CD4-positive, alpha-beta T cell (primary cell): ENCODE measurements around the gene ELP5. TPM values are rescaled to one million over a fixed set of nuclear protein-coding genes. Genes with fewer than 3 reads are reported as not detected.

ENCODE experiments used
- ATAC-seq: fragments of 200-7000 bp; cut with Tn5 transposase; one replicate; pipeline ENCODE4 v1.10.0; 2022; ENCODE audit warnings: mild to moderate bottlenecking; ENCODE audit not compliant: poor library complexity
- CTCF ChIA-PET: fragments of 350-600 bp; sonication (Branson Sonifier 250); formaldehyde crosslinking; loops from one replicate; lab custom pipeline; 2021; ENCODE audit warnings: antibody characterized with exemption, inconsistent platforms; lab: Charles Lee
- POLR2A ChIA-PET: fragments of 350-600 bp; sonication (Branson Sonifier 250); formaldehyde crosslinking; loops from one replicate; lab custom pipeline; 2021; ENCODE audit warnings: antibody characterized with exemption, inconsistent platforms; lab: Charles Lee
- DNase-seq, 14 experiments: peaks; one replicate each; pipeline ENCODE4 v3.0.0-alpha.2; 2013 to 2020; ENCODE audit warnings: mixed read lengths in 2 of 14
- H3K27ac ChIP-seq, 2 donors: one replicate each; pipeline versions ENCODE4 v1.5.1 to v1.7.0; 2013; ENCODE audit warnings: low read length in 2 of 2, low read depth in 1 of 2, mild to moderate bottlenecking in 1 of 2
- H3K27me3 ChIP-seq, 2 experiments: 1 replicate in 1 of 2; 2 replicates in 1 of 2; pipeline versions ENCODE4 v1.6.1 to v1.7.0; 2013; ENCODE audit warnings: low read length in 2 of 2, control low read depth in 1 of 2, mild to moderate bottlenecking in 1 of 2, moderate library complexity in 1 of 2; ENCODE audit not compliant: insufficient read depth in 2 of 2, control insufficient read depth in 1 of 2
- H3K36me3 ChIP-seq: one replicate; pipeline ENCODE4 v1.6.1; 2013; ENCODE audit warnings: low read length, control low read depth; ENCODE audit not compliant: insufficient read depth
- H3K4me1 ChIP-seq: one replicate; pipeline ENCODE4 v1.6.1; 2013; ENCODE audit warnings: low read length, control low read depth; ENCODE audit not compliant: insufficient read depth
- H3K4me3 ChIP-seq: one replicate; pipeline ENCODE4 v1.5.1; 2013; ENCODE audit warnings: mild to moderate bottlenecking, low read length, moderate library complexity
- H3K9me3 ChIP-seq, 2 experiments: 1 replicate in 1 of 2; 2 replicates in 1 of 2; pipeline versions ENCODE4 v1.6.1 to v1.7.0; 2013; ENCODE audit warnings: low read length in 2 of 2, mild to moderate bottlenecking in 2 of 2, control low read depth in 1 of 2, moderate library complexity in 1 of 2; ENCODE audit not compliant: control insufficient read depth in 1 of 2, insufficient read depth in 1 of 2
- H3K27ac Mint-ChIP-seq: one replicate; pipeline ENCODE4 v1.8.0; 2020; ENCODE audit warnings: mixed read lengths
- H3K27me3 Mint-ChIP-seq: one replicate; pipeline ENCODE4 v1.8.0; 2021; ENCODE audit warnings: mixed read lengths
- H3K36me3 Mint-ChIP-seq: one replicate; pipeline ENCODE4 v1.8.0; 2021; ENCODE audit warnings: low read depth, mixed read lengths
- H3K4me1 Mint-ChIP-seq: one replicate; pipeline ENCODE4 v1.8.0; 2021; ENCODE audit warnings: low read depth, mixed read lengths
- H3K4me3 Mint-ChIP-seq: one replicate; pipeline ENCODE4 v1.8.0; 2020; ENCODE audit warnings: mild to moderate bottlenecking, mixed read lengths
- H3K9me3 Mint-ChIP-seq: one replicate; pipeline ENCODE4 v1.8.0; 2020; ENCODE audit warnings: mixed read lengths
- CTCF ChIP-seq: fragments of 200-600 bp; IDR thresholded peaks from one replicate; pipeline ENCODE4 v1.8.0; 2022; ENCODE audit warnings: antibody characterized with exemption, mild to moderate bottlenecking
- intact Hi-C, 2 experiments: fragments of 100-400 bp; cut with DNase I in 1 of 2; cut with micrococcal nuclease in 1 of 2; formaldehyde crosslinking; loops; one replicate each; pipeline versions ENCODE4 v1.15.1 to v1.9.0; 2023 to 2025; cut with DNase I, micrococcal nuclease
- total RNA-seq, 174 experiments: library from RNA in 2 of 174; stranded (reverse) in 2 of 174; gene quantifications; one replicate each; pipeline ENCODE4 v1.2.3 and lab custom pipeline; 2021 to 2026

Gene ELP5
- total RNA-seq, 2 experiments from 2014 or later = 20.1 to 21.3 TPM

- H3K36me3 ChIP-seq = peaks cover 29% of the 10 kb centered on the region
- DNase-seq (peak in 1 of 14 experiments; percentile 0), ATAC-seq (no peak)
- H3K4me1 ChIP-seq = peaks cover 68% of the 10 kb centered on the region
- peak overlapping the region; percentile 70 for H3K4me3 ChIP-seq
- Mint-ChIP-seq H3K27me3 (no peaks in the 10 kb centered on the region), H3K9me3 (no peaks in the 10 kb centered on the region), H3K4me1 (peaks cover 61% of the 10 kb centered on the region), H3K36me3 (peaks cover 16% of the 10 kb centered on the region), H3K27ac (peak overlapping the region; percentile 76), H3K4me3 (peak overlapping the region; percentile 95)
- ChIA-PET CTCF (interaction anchor here (0.5 to 3.4 kb wide), 5 partner anchors 16 to 77 kb away, joined by 3 to 31 read pairs (median 19); partner anchors contain the start of genes DVL2 and GABARAP), POLR2A (interaction anchor here (0.6 to 13.1 kb wide), 9 partner anchors 14 to 1800 kb away, joined by 3 to 234 read pairs (median 5); partner anchors contain the start of genes CTDNEP1, DVL2, ELP5 and GABARAP)
- no peak for TF ChIP-seq CTCF
- H3K27ac ChIP-seq = peak overlapping the region; percentile 75 to 79
- H3K9me3 ChIP-seq = no peaks in the 10 kb centered on the region
- no peaks in the 10 kb centered on the region for H3K27me3 ChIP-seq
- intact Hi-C loops = loop anchor here in 1 of 2 experiments (5.0 kb wide), 1 partner anchor 33 kb away; the partner anchor contains the start of genes CTDNEP1 and ELP5
Measured at GRCh38 chr17:7219229-7219811, 32.7 kb upstream of the ELP5 start.

GRCh38 chr17:7219812-7220592 lies 32.0 kb upstream of the ELP5 start, which contains the start of the genes ACADVL and DLG4:
Gene ACADVL, plus strand, starts transcription at chr17:7219938. Its CDS starts 47 bp downstream, at chr17:7219985.
Gene DLG4, minus strand, starts transcription at chr17:7219836.
- no peaks in the 10 kb centered on the region for H3K9me3 Mint-ChIP-seq
- H3K27me3 Mint-ChIP-seq = no peaks in the 10 kb centered on the region
- Histone ChIP-seq H3K27ac (peak within 1 kb of the TSS; percentile 75 to 79), H3K36me3 (peaks cover 35% of the 10 kb centered on the region), H3K4me3 (peak within 1 kb of the TSS; percentile 70), H3K9me3 (no peaks in the 10 kb centered on the region), H3K27me3 (no peaks in the 10 kb centered on the region), H3K4me1 (peaks cover 61% of the 10 kb centered on the region)
- H3K36me3 Mint-ChIP-seq = peaks cover 17% of the 10 kb centered on the region
- H3K4me3 Mint-ChIP-seq = peak within 1 kb of the TSS; percentile 95
- H3K4me1 Mint-ChIP-seq = peaks cover 54% of the 10 kb centered on the region
- ChIA-PET CTCF (interaction anchor here (0.5 to 3.4 kb wide), 19 partner anchors 14 to 174 kb away, joined by 3 to 31 read pairs (median 4); partner anchors contain the start of genes ACAP1, DVL2, GABARAP and NEURL4), POLR2A (interaction anchor here (0.6 to 13.1 kb wide), 14 partner anchors 14 to 1801 kb away, joined by 3 to 234 read pairs (median 4); partner anchors contain the start of genes CTDNEP1, DVL2, ELP5 and GABARAP)
- TF ChIP-seq CTCF = no peak
- DNase-seq (peak; percentile 53 to 86 (median 74)), ATAC-seq (peak; percentile 50)
- H3K27ac Mint-ChIP-seq = peak within 1 kb of the TSS; percentile 76
- intact Hi-C loops = loop anchor here (1.0 to 5.0 kb wide), 4 partner anchors 17 to 87 kb away; partner anchors contain the start of genes CTDNEP1 (in 1 of the 2), EIF5A (in 1 of the 2) and ELP5 (in 1 of the 2)
